Neutrophil (primary cell): ENCODE data around the gene ANKRD44.

Source experiments
- H3K27ac ChIP-seq: fragments of 200-600 bp; sonication (generic); 2 replicates; pipeline ENCODE4 v1.5.1; 2016; ENCODE audit warnings: mild to moderate bottlenecking, moderate library complexity
- H3K27me3 ChIP-seq: fragments of 200-600 bp; sonication (generic); 2 replicates; pipeline ENCODE4 v1.6.0; 2016; ENCODE audit warnings: mild to moderate bottlenecking
- H3K36me3 ChIP-seq: fragments of 200-600 bp; sonication (generic); 2 replicates; pipeline ENCODE4 v1.5.1; 2017
- H3K4me1 ChIP-seq, 2 experiments: fragments of 200-600 bp in 1 of 2; sonication (generic) in 1 of 2; 1 replicate in 1 of 2; 2 replicates in 1 of 2; pipeline versions ENCODE4 v1.5.1 to v1.6.1; 2013 to 2016; ENCODE audit warnings: low read depth in 1 of 2, low read length in 1 of 2, mild to moderate bottlenecking in 1 of 2, moderate library complexity in 1 of 2; ENCODE audit not compliant: control insufficient read depth in 1 of 2, insufficient read depth in 1 of 2
- H3K4me3 ChIP-seq, 2 experiments: fragments of 200-600 bp in 1 of 2; sonication (generic) in 1 of 2; 1 replicate in 1 of 2; 2 replicates in 1 of 2; pipeline ENCODE4 v1.5.1; 2013 to 2016; ENCODE audit warnings: low read depth in 1 of 2, low read length in 1 of 2, mild to moderate bottlenecking in 1 of 2, moderate library complexity in 1 of 2
- H3K9me3 ChIP-seq: fragments of 200-600 bp; sonication (generic); 2 replicates; pipeline ENCODE4 v1.5.1; 2016
- CTCF ChIP-seq: fragments of 200-600 bp; sonication (generic); IDR thresholded peaks from 2 replicates; pipeline ENCODE4 v1.5.1; 2016; ENCODE audit warnings: antibody characterized with exemption

Gene ANKRD44

GRCh38 chr2:196970099-196970498, 340.5 kb downstream of the ANKRD44 start:
- H3K27me3 ChIP-seq = no peaks in the 10 kb centered on the region
- TF ChIP-seq CTCF = no peak
- H3K4me1 ChIP-seq = no peaks in the 10 kb centered on the region
- no peaks in the 10 kb centered on the region for H3K9me3 ChIP-seq
- no peaks in the 10 kb centered on the region for H3K36me3 ChIP-seq
- no peak overlapping the region for H3K27ac ChIP-seq
- H3K4me3 ChIP-seq = no peak overlapping the region

- Histone ChIP-seq H3K27me3 (no peaks in the 10 kb centered on the region), H3K4me1 (no peaks in the 10 kb centered on the region), H3K9me3 (no peaks in the 10 kb centered on the region), H3K36me3 (no peaks in the 10 kb centered on the region), H3K27ac (no peak overlapping the region), H3K4me3 (no peak overlapping the region)
- TF ChIP-seq CTCF = no peak
Measured at GRCh38 chr2:196968516-196968915, 342.1 kb downstream of the ANKRD44 start.

GRCh38 chr2:196967775-196968174, 342.8 kb downstream of the ANKRD44 start:
- H3K9me3 ChIP-seq = no peaks in the 10 kb centered on the region

GRCh38 chr2:196967116-196967515, 343.5 kb downstream of the ANKRD44 start:
- H3K27ac ChIP-seq = no peak overlapping the region
- H3K9me3 ChIP-seq = no peaks in the 10 kb centered on the region
- TF ChIP-seq CTCF = no peak
- no peaks in the 10 kb centered on the region for H3K4me1 ChIP-seq
- H3K4me3 ChIP-seq = no peak overlapping the region
- no peaks in the 10 kb centered on the region for H3K36me3 ChIP-seq
- H3K27me3 ChIP-seq = no peaks in the 10 kb centered on the region

More at GRCh38 chr2:196967775-196968174, 342.8 kb downstream of the ANKRD44 start:
- Histone ChIP-seq H3K27me3 (no peaks in the 10 kb centered on the region), H3K27ac (no peak overlapping the region), H3K4me1 (no peaks in the 10 kb centered on the region), H3K4me3 (no peak overlapping the region), H3K36me3 (no peaks in the 10 kb centered on the region)
- no peak for TF ChIP-seq CTCF

- Histone ChIP-seq H3K36me3 (no peaks in the 10 kb centered on the region), H3K9me3 (no peaks in the 10 kb centered on the region), H3K4me1 (no peaks in the 10 kb centered on the region), H3K27me3 (no peaks in the 10 kb centered on the region), H3K27ac (no peak overlapping the region), H3K4me3 (no peak overlapping the region)
- TF ChIP-seq CTCF = no peak
Measured at GRCh38 chr2:196966061-196966460, 344.5 kb downstream of the ANKRD44 start.

- H3K36me3 ChIP-seq = no peaks in the 10 kb centered on the region
- H3K4me3 ChIP-seq = no peak overlapping the region
- H3K4me1 ChIP-seq = no peaks in the 10 kb centered on the region
- H3K27ac ChIP-seq = no peak overlapping the region
- no peaks in the 10 kb centered on the region for H3K27me3 ChIP-seq
- no peaks in the 10 kb centered on the region for H3K9me3 ChIP-seq
- TF ChIP-seq CTCF = no peak
Measured at GRCh38 chr2:196965651-196966050, 344.9 kb downstream of the ANKRD44 start.
